HG03175 (cell line): ENCODE results near the gene CDCA7L.
"Not testable (repeated sequence)": the region's sequence is repeated elsewhere in the genome, so short reads cannot be mapped to it uniquely, and the experiment has no call there.

ENCODE experiments used
- ATAC-seq: cut with Tn5 transposase; IDR thresholded peaks from one replicate; pipeline ENCODE4 v1.9.1; 2021; ENCODE audit warnings: mild to moderate bottlenecking, moderate library complexity; ENCODE audit not compliant: unreplicated experiment

CDCA7L gene

GRCh38 chr7:21911341-21911875 is 34.3 kb downstream of the CDCA7L start:
- ATAC-seq: no peak

- no peak for ATAC-seq
Measured at GRCh38 chr7:21910253-21910652, 35.4 kb downstream of the CDCA7L start.

GRCh38 chr7:21908746-21909145 is 37.0 kb downstream of the CDCA7L start:
- no peak for ATAC-seq

- no peak for ATAC-seq
Measured at GRCh38 chr7:21903020-21903786, 42.5 kb downstream of the CDCA7L start.

GRCh38 chr7:21902240-21902639 is 43.5 kb downstream of the CDCA7L start:
- no peak for ATAC-seq

- peak; percentile 93 for ATAC-seq
Measured at GRCh38 chr7:21898265-21898930, 47.3 kb downstream of the CDCA7L start.

GRCh38 chr7:21893401-21893800 is 52.3 kb downstream of the CDCA7L start:
- ATAC-seq: no peak

GRCh38 chr7:21891291-21891690 is 54.4 kb downstream of the CDCA7L start:
- no peak for ATAC-seq

- no peak for ATAC-seq
Measured at GRCh38 chr7:21887779-21888178, 57.9 kb downstream of the CDCA7L start.

- ATAC-seq: no peak
Measured at GRCh38 chr7:21887353-21887752, 58.3 kb downstream of the CDCA7L start.

- ATAC-seq: no peak
Measured at GRCh38 chr7:21886396-21886795, 59.3 kb downstream of the CDCA7L start.

GRCh38 chr7:21884496-21884895 is 61.2 kb downstream of the CDCA7L start:
- ATAC-seq: no peak

GRCh38 chr7:21883501-21883900 is 62.2 kb downstream of the CDCA7L start:
- ATAC-seq: not testable (repeated sequence)

GRCh38 chr7:21883069-21883468 is 62.6 kb downstream of the CDCA7L start:
- ATAC-seq: no peak

GRCh38 chr7:21869785-21870402 is 75.8 kb downstream of the CDCA7L start:
- no peak for ATAC-seq

GRCh38 chr7:21868576-21868850 is 77.2 kb downstream of the CDCA7L start:
- ATAC-seq: no peak

- no peak for ATAC-seq
Measured at GRCh38 chr7:21867816-21868575, 77.7 kb downstream of the CDCA7L start.

GRCh38 chr7:21867226-21867625 is 78.5 kb downstream of the CDCA7L start:
- no peak for ATAC-seq

- no peak for ATAC-seq
Measured at GRCh38 chr7:21866731-21867130, 79.0 kb downstream of the CDCA7L start.

GRCh38 chr7:21865631-21866204 is 80.0 kb downstream of the CDCA7L start:
- not testable (repeated sequence) for ATAC-seq

- ATAC-seq: no peak
Measured at GRCh38 chr7:21851559-21851967, 94.1 kb downstream of the CDCA7L start.
